Ishikawa (cell line): ENCODE results near the gene MBLAC1.

Experiments used
- CEBPB ChIP-seq: IDR thresholded peaks from 2 replicates; pipeline ENCODE4 v1.6.1; 2012
- CREB1 ChIP-seq: IDR thresholded peaks from 2 replicates; pipeline ENCODE4 v1.6.1; 2012; ENCODE audit warnings: low read depth
- EGR1 ChIP-seq: IDR thresholded peaks from 2 replicates; pipeline ENCODE4 v1.6.1; 2012
- EP300 ChIP-seq: IDR thresholded peaks from 2 replicates; pipeline ENCODE4 v1.6.1; 2012; ENCODE audit warnings: borderline replicate concordance
- MAX ChIP-seq: IDR thresholded peaks from 2 replicates; pipeline ENCODE4 v1.6.1; 2012
- RAD21 ChIP-seq: IDR thresholded peaks from 2 replicates; pipeline ENCODE4 v1.6.1; 2012; ENCODE audit warnings: low read depth
- TAF1 ChIP-seq: IDR thresholded peaks from 2 replicates; pipeline ENCODE4 v1.6.1; 2012; ENCODE audit warnings: low read depth, mild to moderate bottlenecking
- TCF12 ChIP-seq: IDR thresholded peaks from 2 replicates; pipeline ENCODE4 v1.6.1; 2012; ENCODE audit warnings: low read depth
- ZBTB7A ChIP-seq: IDR thresholded peaks from 2 replicates; pipeline ENCODE4 v1.6.1; 2012; ENCODE audit warnings: low read depth

GRCh38 chr7:100158229-100159098, 31.7 kb downstream of the MBLAC1 start, which contains the start of gene TRAPPC14:
- TF ChIP-seq EP300, result no peak
- TF ChIP-seq TCF12, result peak; percentile 60
- TF ChIP-seq TAF1, result peak; percentile 83
- peak; percentile 31; the same call in 1 of the 2 replicates for TF ChIP-seq MAX
- no peak for TF ChIP-seq RAD21
- no peak for TF ChIP-seq CEBPB
- TF ChIP-seq ZBTB7A, result peak; percentile 87; the same call in 1 of the 2 replicates
- TF ChIP-seq CREB1, result no peak
- TF ChIP-seq EGR1, result 0 out of 2 replicates have a peak, but pooled peaks have one; percentile 40
